ENCODE data around the gene BLTP3A. TPM values are rescaled to one million over a fixed set of nuclear protein-coding genes. Genes with fewer than 3 reads are reported as not detected.
A peak's percentile ranks its signal among the peaks of the same experiment; 100 is the strongest.

Gene BLTP3A
- total and polyA plus RNA-seq, 2 of the 8 experiments (the other 6 are each of a cell fraction or from before 2014, with no cell fraction given), result 8.5 to 17.2 TPM

DNA sequence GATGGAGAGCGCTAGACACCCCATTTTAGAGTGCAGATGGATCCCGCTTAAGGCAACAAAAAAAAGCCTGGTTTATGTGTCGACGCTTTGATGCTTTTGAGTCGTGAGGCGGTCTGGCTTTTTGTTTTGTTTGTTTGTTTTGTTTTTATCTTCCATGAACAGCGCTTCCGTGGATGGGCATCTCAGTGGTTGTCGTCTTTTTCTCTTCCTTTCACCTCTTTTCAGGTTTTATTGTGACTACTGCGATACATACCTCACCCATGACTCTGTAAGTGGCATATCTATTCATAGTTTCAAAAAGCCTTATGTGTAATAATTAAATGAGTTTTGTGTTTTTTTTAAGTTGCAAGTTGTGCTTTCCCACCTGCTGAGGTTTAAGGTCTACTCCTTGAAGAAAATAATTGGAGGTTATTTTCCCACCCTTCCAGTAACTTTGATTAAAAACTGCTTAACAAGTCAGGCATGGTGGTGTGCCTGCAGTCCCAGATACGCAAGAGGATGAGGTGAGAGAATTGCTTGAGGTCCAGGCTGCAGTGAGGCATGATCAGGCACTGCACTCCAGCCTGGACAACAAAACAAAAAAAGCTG is 34.1 kb upstream of the BLTP3A start:
- Histone ChIP-seq H2AFZ (ENCODE audit: low read length) (peak overlapping the region; percentile 58), H3K14ac (ENCODE audit: insufficient read length) (no peak overlapping the region), H3K27me3 (replicated peaks in 1 of 4; ENCODE audit: control insufficient read depth in 3 of 4, extremely low read depth in 1 of 4, insufficient read depth in 3 of 4, low read length in 3 of 4) (no peaks in the 10 kb centered on the region), H3K18ac (ENCODE audit: extremely low read depth, low read length) (peak overlapping the region; percentile 33; the same call in 1 of the 2 replicates), H4K5ac (ENCODE audit: insufficient read length, low read depth, low read length) (peak overlapping the region; percentile 42), H3K9me3 (ENCODE audit: insufficient read depth in 2 of 2, low read depth in 1 of 2, low read length in 1 of 2) (no peaks in the 10 kb centered on the region), H3K4me3 (ENCODE audit: extremely low read depth in 1 of 4, insufficient read depth in 2 of 4, low read depth in 3 of 4, low read length in 4 of 4) (peak overlapping the region; percentile 81 to 98 (median 95)), H3K23ac (ENCODE audit: insufficient read length) (no peak overlapping the region), H2BK120ac (replicated peaks; ENCODE audit: low read depth, low read length) (no peak overlapping the region), H2BK20ac (ENCODE audit: low read length) (no peak overlapping the region), H3K4me2 (ENCODE audit: insufficient read depth in 1 of 2, low read depth in 2 of 2, low read length in 2 of 2) (peak overlapping the region; percentile 81 to 83), H2BK12ac (ENCODE audit: low read depth, low read length) (0 out of 2 replicates have a peak overlapping the region, but pooled peaks have one; percentile 46), H3K9ac (replicated peaks in 1 of 4; ENCODE audit: extremely low read depth in 1 of 4, low read depth in 3 of 4, low read length in 3 of 4) (peak overlapping the region; percentile 89 to 96 (median 92)), H4K20me1 (replicated peaks in 1 of 2; ENCODE audit: control insufficient read depth in 1 of 2, insufficient read depth in 2 of 2, low read length in 2 of 2) (no peaks in the 10 kb centered on the region), H3K4me1 (replicated peaks in 1 of 4; ENCODE audit: control insufficient read depth in 3 of 4, insufficient read depth in 4 of 4, low read length in 3 of 4) (no peaks in the 10 kb centered on the region), H2AK5ac (ENCODE audit: low read depth, low read length) (no peak overlapping the region; the same call in 1 of the 2 replicates), H3K4ac (replicated peaks; ENCODE audit: insufficient read length, low read depth, low read length) (peak overlapping the region; percentile 94), H4K91ac (replicated peaks; ENCODE audit: insufficient read length, low read length) (peak overlapping the region; percentile 73), H3K36me3 (ENCODE audit: control insufficient read depth in 2 of 4, insufficient read depth in 4 of 4, low read length in 3 of 4) (peaks cover 2 to 21% (median 10%) of the 10 kb centered on the region in 4 experiments), H3K79me2 (ENCODE audit: control insufficient read depth in 1 of 2, insufficient read depth in 2 of 2, low read length in 2 of 2) (peaks cover 3 to 31% of the 10 kb centered on the region in 2 experiments; a peak in 3 of 4 replicates), H3K79me1 (ENCODE audit: low read depth, low read length) (no peaks in the 10 kb centered on the region; the same call in 1 of the 2 replicates), H3K27ac (ENCODE audit: low read depth, low read length) (peak overlapping the region; percentile 92), H3K56ac (replicated peaks; ENCODE audit: insufficient read length, low read depth, low read length) (peak overlapping the region; percentile 50), H3K23me2 (ENCODE audit: low read depth, low read length) (peaks cover 5% of the 10 kb centered on the region), H4K8ac (ENCODE audit: extremely low read depth, insufficient read depth, low read length) (peak overlapping the region; percentile 98; the same call in 1 of the 2 replicates), H2BK5ac (ENCODE audit: low read depth, low read length) (peak overlapping the region; percentile 85), H2BK15ac (ENCODE audit: low read length) (no peak overlapping the region)
- DNase-seq (ENCODE audit: low read depth in 1 of 2, low spot score in 2 of 2) (no peak), FAIRE-seq (no peak)
- TF ChIP-seq KDM5A (IDR thresholded peaks at IDR 0.05; ENCODE audit: low read length) (0 out of 2 replicates have a peak, but pooled peaks have one; percentile 76), BRCA1 (IDR thresholded peaks at IDR 0.05; ENCODE audit: low read depth, low read length) (no peak), HDAC2 (IDR thresholded peaks at IDR 0.05; ENCODE audit: borderline replicate concordance in 1 of 2, low read depth in 2 of 2, low read length in 2 of 2) (no peak)
- WGBS, 2 experiments (ENCODE audit: extremely low coverage in 1 of 2, insufficient coverage in 1 of 2, insufficient read length in 1 of 2, insufficient replicate concordance in 2 of 2, low coverage in 1 of 2, low lambda C conversion rate in 2 of 2, missing lambda C conversion rate in 1 of 2), result 12% methylated on average over 11 of the region's 11 CpGs; no CpG with 5 or more reads in 1 of the 2 experiments
- POLR2A ChIA-PET (ENCODE audit: partially characterized antibody), result interaction anchor here (0.6 to 2.0 kb wide), 16 partner anchors 10 to 338 kb away, joined by 3 to 22 read pairs (median 4); partner anchors contain the start of genes ANKS1A, BLTP3A, ILRUN and TAF11
- CTCF ChIA-PET (ENCODE audit: partially characterized antibody), result interaction anchor here (0.6 to 1.2 kb wide), 3 partner anchors 9 to 132 kb away, joined by 3 read pairs; no protein-coding TSS in a partner anchor

Data from H1 (cell line).